HEK293T (cell line): ENCODE measurements around the gene KCNK10.

Experiments
- CTCF ChIA-PET: fragments of 350-600 bp; formaldehyde crosslinking; extraction: SDS; loops from one replicate; lab custom pipeline; 2021; ENCODE audit warnings: antibody characterized with exemption, inconsistent platforms; lab: Yijun Ruan, JAX
- POLR2A ChIA-PET: fragments of 350-600 bp; formaldehyde crosslinking; extraction: SDS; loops from one replicate; lab custom pipeline; 2020; ENCODE audit warnings: antibody characterized with exemption, inconsistent platforms; lab: Yijun Ruan, JAX
- DNase-seq: peaks from one replicate; pipeline ENCODE4 v3.0.0; 2012; ENCODE audit warnings: mixed read lengths; ENCODE audit errors: extremely low spot score
- ARNT ChIP-seq: fragments of 450-650 bp; IDR thresholded peaks from 2 replicates; pipeline ENCODE4 v1.6.1; 2017; ENCODE audit warnings: mild to moderate bottlenecking
- BHLHE40 ChIP-seq: fragments of 450-650 bp; IDR thresholded peaks from 2 replicates; pipeline ENCODE4 v1.6.1; 2016; ENCODE audit warnings: mild to moderate bottlenecking, moderate library complexity, borderline replicate concordance
- CTBP1 ChIP-seq: fragments of 450-650 bp; IDR thresholded peaks from 2 replicates; pipeline ENCODE4 v1.6.1; 2016; ENCODE audit warnings: borderline replicate concordance
- ELF4 ChIP-seq: fragments of 450-650 bp; IDR thresholded peaks from 2 replicates; pipeline ENCODE4 v1.6.1; 2017; ENCODE audit warnings: antibody characterized with exemption
- FOXA1 ChIP-seq: fragments of 450-650 bp; IDR thresholded peaks from 2 replicates; pipeline ENCODE4 v1.6.1; 2016; ENCODE audit warnings: mild to moderate bottlenecking
- FOXK2 ChIP-seq: fragments of 450-650 bp; IDR thresholded peaks from 2 replicates; pipeline ENCODE4 v1.6.1; 2016; ENCODE audit warnings: mild to moderate bottlenecking
- FOXM1 ChIP-seq: fragments of 450-650 bp; IDR thresholded peaks from 2 replicates; pipeline ENCODE4 v1.6.1; 2017; ENCODE audit warnings: mild to moderate bottlenecking, borderline replicate concordance
- HDGF ChIP-seq: fragments of 450-650 bp; IDR thresholded peaks from 2 replicates; pipeline ENCODE4 v1.6.1; 2017; ENCODE audit warnings: antibody characterized with exemption, borderline replicate concordance
- L3MBTL2 ChIP-seq: fragments of 450-650 bp; conservative IDR thresholded peaks from 2 replicates; pipeline ENCODE4 v1.6.1; 2016; ENCODE audit warnings: mild to moderate bottlenecking
- LEF1 ChIP-seq: fragments of 450-650 bp; IDR thresholded peaks from 2 replicates; pipeline ENCODE4 v1.6.1; 2017; ENCODE audit warnings: mild to moderate bottlenecking, borderline replicate concordance
- NFRKB ChIP-seq: fragments of 450-650 bp; IDR thresholded peaks from 2 replicates; pipeline ENCODE4 v1.6.1; 2016; ENCODE audit warnings: mild to moderate bottlenecking, moderate library complexity
- SP1 ChIP-seq: fragments of 450-650 bp; IDR thresholded peaks from 2 replicates; pipeline ENCODE4 v1.6.1; 2017
- SUZ12 ChIP-seq: fragments of 450-650 bp; IDR thresholded peaks from 2 replicates; pipeline ENCODE4 v1.6.1; 2016; ENCODE audit warnings: mild to moderate bottlenecking
- TARDBP ChIP-seq: fragments of 450-650 bp; IDR thresholded peaks from 2 replicates; pipeline ENCODE4 v1.6.1; 2016
- ZNF384 ChIP-seq: fragments of 450-650 bp; IDR thresholded peaks from 2 replicates; pipeline ENCODE4 v1.6.1; 2016
- TF ChIP-seq, protein P1 (sequence below): fragments of 450-650 bp; IDR thresholded peaks from 2 replicates; pipeline ENCODE4 v1.6.1; 2016

Gene KCNK10

DNA sequence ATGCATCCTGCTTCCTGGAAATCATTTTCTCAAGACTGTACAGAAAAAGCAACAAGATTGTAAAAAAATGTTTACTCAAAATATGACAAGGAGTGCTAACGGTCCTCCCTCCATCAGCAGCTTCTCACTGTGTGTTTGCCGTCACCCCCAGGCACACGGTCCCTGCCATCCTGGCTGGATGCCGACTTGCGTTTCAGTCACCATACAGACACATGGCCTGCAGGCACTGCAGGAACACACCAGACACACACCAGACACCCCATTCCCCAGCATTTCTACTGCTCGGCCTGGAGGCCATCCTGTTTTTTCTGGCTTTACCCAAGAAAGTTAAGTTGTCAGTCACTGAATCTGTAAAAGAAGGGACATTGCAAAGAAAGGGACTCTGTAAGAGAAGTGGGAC is 10.8 kb downstream of the KCNK10 start:
- no peak for DNase-seq
- TF ChIP-seq TARDBP, result no peak
- TF ChIP-seq, protein P1, sequence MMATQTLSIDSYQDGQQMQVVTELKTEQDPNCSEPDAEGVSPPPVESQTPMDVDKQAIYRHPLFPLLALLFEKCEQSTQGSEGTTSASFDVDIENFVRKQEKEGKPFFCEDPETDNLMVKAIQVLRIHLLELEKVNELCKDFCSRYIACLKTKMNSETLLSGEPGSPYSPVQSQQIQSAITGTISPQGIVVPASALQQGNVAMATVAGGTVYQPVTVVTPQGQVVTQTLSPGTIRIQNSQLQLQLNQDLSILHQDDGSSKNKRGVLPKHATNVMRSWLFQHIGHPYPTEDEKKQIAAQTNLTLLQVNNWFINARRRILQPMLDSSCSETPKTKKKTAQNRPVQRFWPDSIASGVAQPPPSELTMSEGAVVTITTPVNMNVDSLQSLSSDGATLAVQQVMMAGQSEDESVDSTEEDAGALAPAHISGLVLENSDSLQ, result no peak
- TF ChIP-seq SP1, result no peak
- no peak for TF ChIP-seq HDGF
- TF ChIP-seq ELF4, result no peak
- no peak for TF ChIP-seq L3MBTL2
- TF ChIP-seq CTBP1, result no peak
- POLR2A ChIA-PET, result no interaction called here
- CTCF ChIA-PET, result no interaction called here

DNA sequence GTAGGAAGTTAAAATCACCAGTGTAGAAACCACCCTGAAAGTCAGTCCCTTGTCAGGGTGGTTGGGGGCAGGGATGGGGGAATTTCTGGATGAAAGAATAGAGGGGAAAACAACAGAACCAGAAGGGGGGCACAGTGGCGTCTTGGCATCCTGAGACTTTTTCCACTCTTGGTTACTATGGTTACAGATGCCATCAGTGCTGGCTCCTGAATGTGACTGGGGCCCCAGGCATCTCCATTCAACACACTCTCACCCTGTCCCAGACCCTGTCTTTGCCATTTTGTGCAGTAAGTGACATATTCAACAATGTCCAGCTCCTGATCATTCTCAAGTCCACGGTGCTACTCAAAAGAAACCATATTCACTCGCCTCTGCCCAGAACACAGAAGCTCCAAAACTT is 11.3 kb downstream of the KCNK10 start:
- TF ChIP-seq ELF4 (no peak), LEF1 (no peak), ZNF384 (no peak), FOXA1 (no peak), TARDBP (no peak), BHLHE40 (no peak), FOXM1 (no peak), SP1 (no peak), L3MBTL2 (no peak), FOXK2 (no peak), ARNT (no peak)
- TF ChIP-seq, protein P1, result no peak
- no peak for DNase-seq
- ChIA-PET CTCF (no interaction called here), POLR2A (no interaction called here)

DNA sequence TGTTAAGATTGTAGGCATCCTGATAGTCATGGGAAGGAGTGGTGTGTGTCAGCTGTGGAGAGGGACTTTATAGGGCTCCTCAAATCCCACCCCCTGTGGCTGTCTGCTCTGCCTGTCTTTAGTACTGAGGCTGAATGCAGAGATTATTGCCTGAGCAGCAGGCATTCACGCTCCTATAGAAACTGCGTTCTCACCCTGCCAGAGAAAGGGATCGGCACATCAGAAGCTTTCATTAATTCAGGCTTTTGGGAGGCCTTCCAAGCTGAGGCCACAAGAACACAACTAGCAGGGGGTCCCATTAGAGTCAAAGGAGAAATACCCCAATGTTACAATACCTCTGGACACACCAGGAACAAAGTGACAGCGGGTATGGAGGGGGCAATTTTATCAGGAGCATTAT is 12.6 kb downstream of the KCNK10 start:
- no peak for DNase-seq
- ChIA-PET CTCF (interaction anchor here (0.6 kb wide), 1 partner anchor 121 kb away, joined by 3 read pairs; no protein-coding TSS in a partner anchor), POLR2A (no interaction called here)
- TF ChIP-seq ARNT (no peak), SUZ12 (no peak)

DNA sequence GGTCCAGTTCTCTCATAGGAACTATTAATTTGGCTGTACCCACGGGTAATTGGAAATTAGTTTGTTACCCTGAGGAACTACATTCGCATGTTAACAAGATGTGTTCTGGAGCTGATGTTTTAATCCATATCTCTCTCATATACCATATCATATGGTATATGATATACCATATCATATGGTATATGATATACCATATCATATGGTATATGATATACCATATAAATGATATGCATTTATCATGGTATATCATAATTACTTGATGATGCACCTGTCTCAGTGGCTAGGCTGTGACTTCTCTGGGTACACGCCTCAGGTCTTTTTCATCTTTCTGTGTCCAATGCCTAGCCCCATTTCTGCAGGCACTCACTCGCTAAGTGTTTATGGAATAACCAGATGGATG is 13.0 kb downstream of the KCNK10 start:
- TF ChIP-seq SP1, result no peak
- TF ChIP-seq CTBP1, result no peak
- TF ChIP-seq, protein P1, result no peak
- no peak for TF ChIP-seq FOXA1
- TF ChIP-seq HDGF, result no peak
- TF ChIP-seq SUZ12, result no peak
- no peak for TF ChIP-seq L3MBTL2
- TF ChIP-seq FOXM1, result no peak
- TF ChIP-seq ARNT, result no peak
- TF ChIP-seq ELF4, result no peak
- no peak for TF ChIP-seq TARDBP
- no peak for TF ChIP-seq BHLHE40
- TF ChIP-seq ZNF384, result no peak
- no peak for TF ChIP-seq LEF1
- TF ChIP-seq FOXK2, result no peak
- no peak for TF ChIP-seq NFRKB
- no peak for DNase-seq
- ChIA-PET CTCF (interaction anchor here (0.6 kb wide), 1 partner anchor 121 kb away, joined by 3 read pairs; no protein-coding TSS in a partner anchor), POLR2A (no interaction called here)

DNA sequence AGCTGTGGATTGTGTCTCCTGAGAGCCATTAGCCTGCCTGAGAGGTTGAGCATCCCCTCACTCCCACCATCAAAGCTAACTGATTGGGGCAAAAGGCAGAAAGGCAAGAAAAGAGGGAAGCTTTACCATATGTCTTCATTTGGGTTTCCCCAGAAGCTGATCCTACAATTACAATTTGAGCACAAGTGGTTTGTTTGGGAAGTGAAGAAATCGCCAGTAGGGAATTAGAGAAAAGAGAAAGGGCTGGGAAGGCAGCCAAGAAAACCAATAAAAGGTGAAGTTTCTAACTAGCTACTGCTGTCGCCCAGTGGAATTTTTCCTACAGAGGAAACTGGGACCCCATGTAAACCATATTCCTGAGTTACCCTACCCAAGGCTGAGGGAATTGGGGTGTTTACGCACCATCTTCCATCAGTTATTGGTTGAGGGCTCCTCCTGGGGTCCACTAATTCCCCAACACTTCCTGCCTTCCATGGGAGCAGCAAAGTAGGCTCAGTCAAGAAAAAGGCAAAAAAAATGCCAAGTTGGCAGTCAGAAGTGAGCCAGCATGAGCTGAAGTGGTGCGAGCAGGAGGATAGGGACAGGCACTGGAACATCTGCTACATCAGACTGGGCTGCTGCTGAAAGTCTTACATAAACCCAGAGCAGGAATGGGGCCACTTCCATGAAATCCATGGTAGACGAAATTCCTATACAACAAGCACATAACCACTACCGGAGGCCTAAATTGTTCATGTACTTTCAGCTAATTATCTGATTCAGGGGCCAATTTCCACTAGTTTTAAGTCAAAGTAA is 17.3 kb downstream of the KCNK10 start:
- POLR2A ChIA-PET, result no interaction called here
- TF ChIP-seq ELF4 (no peak), FOXK2 (no peak), FOXA1 (no peak), SUZ12 (no peak), ARNT (no peak), FOXM1 (no peak), NFRKB (no peak), CTBP1 (no peak), LEF1 (no peak), ZNF384 (no peak), TARDBP (no peak)
- DNase-seq, result no peak
- CTCF ChIA-PET, result interaction anchor here (0.6 kb wide), 1 partner anchor 15 kb away, joined by 3 read pairs; no protein-coding TSS in a partner anchor

DNA sequence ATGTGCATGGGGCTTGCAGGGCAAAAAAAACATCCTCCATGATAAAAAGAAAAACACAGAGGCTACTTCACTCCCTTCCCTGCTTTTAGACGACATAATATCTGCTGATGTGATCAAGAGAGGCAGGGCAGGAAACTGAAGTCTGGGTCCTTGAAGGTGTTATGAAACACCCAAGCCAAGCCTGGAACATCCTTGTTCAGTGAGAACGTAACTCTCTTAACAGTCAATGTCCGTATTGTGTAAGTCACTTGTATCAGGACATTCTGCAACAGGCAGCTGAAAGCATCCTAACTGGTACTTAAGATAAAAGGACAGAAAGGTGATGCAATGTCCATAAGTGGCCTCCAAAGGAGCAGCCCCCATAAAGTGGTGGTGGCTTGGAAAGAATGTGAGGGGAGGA is 20.0 kb downstream of the KCNK10 start:
- DNase-seq, result no peak
- CTCF ChIA-PET, result no interaction called here
- TF ChIP-seq TARDBP (no peak), FOXK2 (no peak), NFRKB (no peak), ARNT (no peak), SP1 (no peak), FOXM1 (no peak), BHLHE40 (no peak), FOXA1 (no peak), ELF4 (no peak), LEF1 (no peak), CTBP1 (no peak), SUZ12 (no peak), ZNF384 (no peak), L3MBTL2 (no peak), HDGF (no peak)
- TF ChIP-seq, protein P1, result no peak
- POLR2A ChIA-PET, result no interaction called here
